GM13976 (cell line): Measurements from ENCODE around the gene RARRES1.

Experiments
- DNase-seq: peaks from one replicate; pipeline ENCODE4 v3.0.0; 2012; ENCODE audit warnings: low spot score
- in situ Hi-C: fragments of 300-500 bp; cut with MboI; formaldehyde crosslinking; loops from one replicate; pipeline ENCODE4 v1.12.0; 2022; ENCODE audit warnings: low sequenced_read_pairs, mixed read lengths, inconsistent platforms; ENCODE audit not compliant: unreplicated experiment
- TF ChIP-seq, protein P1 (sequence below): IDR thresholded peaks from 2 replicates; pipeline ENCODE4 v1.5.1; 2012; ENCODE audit warnings: borderline replicate concordance, mild to moderate bottlenecking; ENCODE audit not compliant: insufficient read depth; ENCODE audit errors: extremely low read depth, missing control alignments, control extremely low read depth

RARRES1 gene

DNA sequence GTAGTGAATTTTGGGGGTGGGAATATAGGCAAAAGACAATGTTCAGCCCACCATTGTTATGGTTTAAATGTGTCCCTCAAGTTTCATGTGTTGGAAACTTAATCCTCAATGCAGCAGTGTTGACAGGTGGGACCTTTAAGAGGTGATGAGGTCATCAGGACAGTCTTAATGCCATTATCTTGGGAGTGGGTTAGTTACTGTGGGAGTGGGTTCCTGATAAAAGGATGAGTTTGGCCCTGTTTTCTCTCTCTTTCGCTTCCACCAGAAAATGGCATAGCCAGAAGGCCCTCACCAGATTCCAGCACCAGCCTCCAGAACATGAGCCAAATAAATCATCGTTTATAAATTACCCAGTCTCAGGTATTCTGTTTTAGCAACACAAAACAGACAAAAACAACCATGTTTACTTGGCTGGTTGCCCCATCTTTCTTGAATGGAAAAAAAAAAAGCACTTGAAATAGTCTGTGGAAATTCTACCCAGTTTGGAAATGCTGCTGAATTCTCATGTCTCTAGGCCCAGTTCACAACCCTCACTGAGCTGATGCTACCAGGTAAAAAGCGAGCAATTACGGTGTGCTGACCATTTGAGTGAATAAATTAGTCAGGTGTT lies 38.6 kb upstream of the RARRES1 start:
- DNase-seq: no peak
- TF ChIP-seq, protein P1, sequence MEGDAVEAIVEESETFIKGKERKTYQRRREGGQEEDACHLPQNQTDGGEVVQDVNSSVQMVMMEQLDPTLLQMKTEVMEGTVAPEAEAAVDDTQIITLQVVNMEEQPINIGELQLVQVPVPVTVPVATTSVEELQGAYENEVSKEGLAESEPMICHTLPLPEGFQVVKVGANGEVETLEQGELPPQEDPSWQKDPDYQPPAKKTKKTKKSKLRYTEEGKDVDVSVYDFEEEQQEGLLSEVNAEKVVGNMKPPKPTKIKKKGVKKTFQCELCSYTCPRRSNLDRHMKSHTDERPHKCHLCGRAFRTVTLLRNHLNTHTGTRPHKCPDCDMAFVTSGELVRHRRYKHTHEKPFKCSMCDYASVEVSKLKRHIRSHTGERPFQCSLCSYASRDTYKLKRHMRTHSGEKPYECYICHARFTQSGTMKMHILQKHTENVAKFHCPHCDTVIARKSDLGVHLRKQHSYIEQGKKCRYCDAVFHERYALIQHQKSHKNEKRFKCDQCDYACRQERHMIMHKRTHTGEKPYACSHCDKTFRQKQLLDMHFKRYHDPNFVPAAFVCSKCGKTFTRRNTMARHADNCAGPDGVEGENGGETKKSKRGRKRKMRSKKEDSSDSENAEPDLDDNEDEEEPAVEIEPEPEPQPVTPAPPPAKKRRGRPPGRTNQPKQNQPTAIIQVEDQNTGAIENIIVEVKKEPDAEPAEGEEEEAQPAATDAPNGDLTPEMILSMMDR: no peak
- in situ Hi-C loops: no loop called here

DNA sequence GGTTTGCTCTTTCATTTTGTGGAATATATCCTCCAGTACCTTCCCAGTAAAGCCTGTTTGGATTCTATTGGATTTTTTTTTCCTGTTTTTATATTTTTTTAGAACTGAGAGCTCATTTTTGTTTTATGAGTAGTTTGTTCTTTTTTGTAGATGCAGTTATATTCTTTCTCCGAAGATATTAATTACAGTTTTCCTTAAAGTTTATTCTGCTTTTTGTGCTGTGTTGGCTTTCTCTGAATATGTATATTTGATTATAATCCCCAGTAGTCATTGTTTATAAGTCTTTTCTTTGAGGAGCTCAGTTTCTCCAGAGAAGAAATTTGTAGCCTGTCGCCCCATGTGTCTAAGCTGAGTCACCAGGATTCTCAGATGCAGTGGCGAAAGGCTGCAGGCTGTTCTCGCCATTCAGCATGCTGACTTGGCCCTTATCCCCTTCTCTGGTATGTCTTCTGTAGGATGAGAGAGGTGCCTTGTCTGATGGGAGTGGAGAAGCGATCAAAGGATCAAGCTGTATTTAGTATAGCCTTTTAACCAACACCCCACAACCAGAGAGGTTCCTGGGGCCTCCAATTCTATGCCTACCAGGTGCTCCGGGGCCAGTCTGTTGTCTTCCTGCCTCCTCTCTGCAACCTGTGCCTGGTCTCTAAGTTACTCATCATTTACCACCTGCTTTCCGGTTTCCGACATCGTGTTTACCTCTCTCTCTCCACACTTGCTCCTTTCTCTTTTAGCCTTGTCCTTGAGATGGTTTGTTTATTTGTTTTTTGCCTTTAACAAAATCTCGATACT lies 37.9 kb upstream of the RARRES1 start:
- TF ChIP-seq, protein P1: no peak
- DNase-seq: no peak
- in situ Hi-C loops: no loop called here

DNA sequence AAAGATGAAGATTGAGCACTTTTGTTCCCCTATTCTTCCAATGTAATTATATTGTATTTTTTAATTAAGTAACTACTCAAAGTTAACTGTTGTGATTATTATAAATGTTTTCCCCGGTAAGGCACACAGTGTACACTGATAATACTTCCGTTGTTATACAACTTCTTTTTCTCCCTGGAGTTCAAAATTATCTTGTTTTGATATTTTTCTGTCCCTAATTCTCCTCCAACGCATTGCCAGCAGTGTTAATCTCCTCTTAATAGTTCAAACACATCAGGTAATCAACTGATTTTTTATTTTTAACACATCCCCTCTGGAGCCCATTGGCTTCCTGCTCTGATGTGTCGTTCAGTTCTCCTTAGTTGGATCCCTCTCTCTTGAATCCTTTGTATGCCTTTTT lies 37.3 kb upstream of the RARRES1 start:
- in situ Hi-C loops: no loop called here
- DNase-seq: no peak
- TF ChIP-seq, protein P1: no peak

DNA sequence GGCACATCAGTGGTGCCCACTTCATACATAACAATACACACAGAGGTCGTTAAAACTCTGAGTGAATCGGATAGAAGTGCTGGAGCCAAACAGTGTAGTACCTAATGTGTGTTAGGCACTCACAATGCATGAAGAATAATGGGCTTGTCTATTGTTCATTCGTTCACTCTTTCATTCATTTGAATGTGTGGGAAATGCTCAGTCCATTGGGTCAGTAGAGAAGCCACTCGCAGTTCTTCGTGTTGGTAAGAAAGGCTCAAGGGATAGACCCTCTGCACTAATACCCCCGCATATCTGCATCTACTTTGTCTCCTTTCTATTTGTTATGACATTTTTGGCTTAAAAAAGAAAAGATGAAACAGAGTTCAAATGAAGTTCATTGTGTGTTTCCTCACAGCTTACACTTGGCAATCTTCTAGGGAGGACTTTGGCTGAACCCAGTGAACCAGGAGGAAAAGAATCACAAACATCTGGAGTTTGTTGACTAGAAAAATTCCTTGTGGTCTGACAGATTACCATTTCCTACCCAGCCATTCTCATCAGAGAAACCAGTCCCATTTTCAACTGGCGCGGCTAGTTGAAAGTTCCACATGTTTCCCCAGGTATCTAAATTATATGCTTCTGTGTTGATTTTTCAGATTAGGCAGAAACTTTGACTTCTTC lies 36.8 kb upstream of the RARRES1 start:
- no peak for DNase-seq
- in situ Hi-C loops: no loop called here
- TF ChIP-seq, protein P1: no peak

DNA sequence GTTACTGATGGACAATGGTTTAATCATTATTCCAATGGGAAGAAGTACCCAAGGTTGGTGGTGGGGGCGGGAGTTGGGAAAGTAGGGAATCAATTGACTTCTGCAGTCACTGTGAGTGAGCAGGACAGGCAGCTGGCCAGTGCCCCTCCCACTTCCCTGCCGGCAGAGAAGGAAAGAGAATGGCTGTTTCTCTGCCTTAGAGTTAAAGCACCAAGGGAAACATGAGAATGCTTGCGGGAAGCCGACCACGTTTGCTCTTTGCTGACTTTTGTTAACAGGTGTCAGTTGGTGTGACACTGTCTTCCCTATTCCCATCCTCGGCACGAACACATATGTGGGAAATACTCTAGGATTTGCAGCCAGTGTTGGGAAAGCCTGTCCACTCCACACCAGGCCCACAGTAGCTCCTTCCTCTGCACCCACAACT lies 36.1 kb upstream of the RARRES1 start:
- in situ Hi-C loops: no loop called here
- TF ChIP-seq, protein P1: no peak
- DNase-seq: no peak

DNA sequence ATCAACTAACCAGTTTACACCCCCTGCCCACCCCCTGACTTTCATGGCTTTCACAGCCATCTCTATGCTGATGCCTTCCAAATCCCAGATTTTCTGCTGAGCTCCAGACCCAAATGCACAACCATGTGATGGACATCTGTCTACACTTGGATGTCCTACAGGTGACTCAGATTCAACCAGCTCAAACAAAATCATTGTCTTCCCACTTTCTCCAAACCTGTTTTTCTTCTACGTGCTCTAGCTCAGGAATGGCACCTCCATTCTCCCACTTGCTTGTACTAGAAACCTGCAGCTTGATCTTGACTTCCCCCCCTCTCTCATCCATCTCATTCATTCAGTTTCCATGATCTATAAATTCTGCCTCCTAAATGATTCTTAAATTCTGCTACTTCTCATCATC lies 34.1 kb upstream of the RARRES1 start:
- no peak for DNase-seq
- in situ Hi-C loops: no loop called here
- TF ChIP-seq, protein P1: no peak
